ENCODE measurements around the gene OR4D6.

The OR4D6 gene

DNA sequence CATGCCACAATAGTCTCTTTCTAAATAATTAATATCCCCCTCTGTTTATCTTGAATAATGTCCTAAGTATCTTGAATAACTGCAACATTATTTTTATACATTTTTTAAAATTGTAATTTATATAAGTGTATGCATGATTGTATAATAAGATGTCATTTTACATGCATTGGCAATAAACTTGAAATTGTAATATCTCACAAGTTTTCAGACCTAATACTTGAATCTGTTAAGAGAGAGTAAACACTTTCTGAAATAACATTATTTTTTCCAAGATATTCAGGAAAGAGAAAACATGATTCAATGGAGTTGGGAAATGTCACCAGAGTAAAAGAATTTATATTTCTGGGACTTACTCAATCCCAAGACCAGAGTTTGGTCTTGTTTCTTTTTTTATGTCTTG is 46.5 kb downstream of the OR4D6 start, which contains the start of gene OR4D11:
Gene OR4D11 (plus strand): TSS at position 301 of the 400 bp plus-strand sequence. CDS start 0 bp downstream, at position 301.
- Histone ChIP-seq H3K27me3 (ENCODE audit: control insufficient read depth in 1 of 2, insufficient read depth in 2 of 2, low read length in 2 of 2) (peaks cover 2 to 3% of the 10 kb centered on the region in 2 donors), H3K4me3 (ENCODE audit: low read length in 2 of 2) (no peak within 1 kb of the TSS), H3K4me1 (ENCODE audit: control insufficient read depth, insufficient read depth, low read length) (no peaks in the 10 kb centered on the region), H3K36me3 (ENCODE audit: control insufficient read depth in 2 of 2, insufficient read depth in 2 of 2, low read length in 2 of 2) (no peaks in the 10 kb centered on the region), H3K9ac (ENCODE audit: low read length in 2 of 2) (no peak within 1 kb of the TSS), H3K9me3 (ENCODE audit: control insufficient read depth in 2 of 2, low read length in 2 of 2) (no peaks in the 10 kb centered on the region), H3K27ac (ENCODE audit: low read length) (no peak within 1 kb of the TSS)
